ENCODE results near the gene MAP3K19. TPM values are rescaled to one million over a fixed set of nuclear protein-coding genes. Genes with fewer than 3 reads are reported as not detected.

Gene MAP3K19
- total RNA-seq, 1 experiment from 2014 or later = not detected

DNA sequence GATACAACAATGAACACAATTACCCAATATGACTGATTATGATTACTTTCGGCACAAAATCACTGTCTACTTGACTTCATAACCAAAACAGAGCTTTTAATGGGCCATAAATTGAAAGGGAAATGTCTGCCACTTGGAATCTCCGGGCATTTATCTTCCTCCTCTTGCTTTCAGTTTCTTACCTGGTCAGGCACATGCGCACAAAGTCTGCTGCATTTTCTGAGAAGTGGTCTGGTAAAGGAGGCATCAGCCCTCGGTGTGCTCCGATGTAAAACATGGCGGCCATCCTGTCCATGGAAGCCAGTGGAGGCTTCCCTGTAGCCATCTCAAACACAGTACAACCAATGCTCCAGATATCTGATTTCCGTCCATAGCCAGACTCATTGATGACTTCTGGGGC is 66.6 kb downstream of the MAP3K19 start:
- no peaks in the 10 kb centered on the region for H3K79me2 ChIP-seq (ENCODE audit: insufficient read depth, low read length)
- H3K36me3 ChIP-seq (ENCODE audit: control insufficient read depth in 1 of 2, insufficient read depth in 2 of 2, low read length in 2 of 2) = no peaks in the 10 kb centered on the region
- ATAC-seq (no peak), DNase-seq (ENCODE audit: low read depth, low spot score) (no peak)
- POLR2A ChIA-PET = no interaction called here
- RAD21 ChIA-PET (ENCODE audit: low non-redundant PET in 1 of 2, low total read pairs in 2 of 2, uncharacterized antibody in 2 of 2, unreplicated experiment in 2 of 2) = no interaction called here
- H3K4me3 ChIP-seq (replicated peaks in 1 of 2; ENCODE audit: low read depth in 1 of 2, low read length in 2 of 2) = no peak overlapping the region
- no peak overlapping the region for H3K27ac ChIP-seq (ENCODE audit: low read depth, low read length)
- no peaks in the 10 kb centered on the region for H3K9me2 ChIP-seq (ENCODE audit: insufficient read depth)
- no peak overlapping the region for H3K4me2 ChIP-seq (ENCODE audit: low read length)
- CTCF ChIA-PET = no interaction called here
- no peaks in the 10 kb centered on the region for H4K20me1 ChIP-seq (ENCODE audit: insufficient read depth)
- H3K9me3 ChIP-seq (ENCODE audit: control insufficient read depth in 1 of 2, insufficient read depth in 1 of 2, low read depth in 1 of 2, low read length in 2 of 2) = no peaks in the 10 kb centered on the region
- H3K9ac ChIP-seq (ENCODE audit: low read length) = no peak overlapping the region
- intact Hi-C loops (cut with micrococcal nuclease) = no loop called here
- no TSS peak for BruUV-seq (replicated peaks)
- H2AFZ ChIP-seq (ENCODE audit: low read depth, low read length, poor library complexity, severe bottlenecking) = no peak overlapping the region
- H3K27me3 ChIP-seq (ENCODE audit: insufficient read depth, low read length) = no peaks in the 10 kb centered on the region
- no peak for TF ChIP-seq ZBTB33 (IDR thresholded peaks at IDR 0.05; ENCODE audit: extremely low read depth, insufficient replicate concordance, low read length)
- TF ChIP-seq EZH2 (IDR thresholded peaks at IDR 0.05) = no peak
- no peak for TF ChIP-seq JUND (IDR thresholded peaks at IDR 0.05)
- no peak for TF ChIP-seq FOSL1 (IDR thresholded peaks at IDR 0.05; ENCODE audit: low read depth)
- no peak for TF ChIP-seq SIN3A (IDR thresholded peaks at IDR 0.05; ENCODE audit: low read depth)
- TF ChIP-seq, protein P1, sequence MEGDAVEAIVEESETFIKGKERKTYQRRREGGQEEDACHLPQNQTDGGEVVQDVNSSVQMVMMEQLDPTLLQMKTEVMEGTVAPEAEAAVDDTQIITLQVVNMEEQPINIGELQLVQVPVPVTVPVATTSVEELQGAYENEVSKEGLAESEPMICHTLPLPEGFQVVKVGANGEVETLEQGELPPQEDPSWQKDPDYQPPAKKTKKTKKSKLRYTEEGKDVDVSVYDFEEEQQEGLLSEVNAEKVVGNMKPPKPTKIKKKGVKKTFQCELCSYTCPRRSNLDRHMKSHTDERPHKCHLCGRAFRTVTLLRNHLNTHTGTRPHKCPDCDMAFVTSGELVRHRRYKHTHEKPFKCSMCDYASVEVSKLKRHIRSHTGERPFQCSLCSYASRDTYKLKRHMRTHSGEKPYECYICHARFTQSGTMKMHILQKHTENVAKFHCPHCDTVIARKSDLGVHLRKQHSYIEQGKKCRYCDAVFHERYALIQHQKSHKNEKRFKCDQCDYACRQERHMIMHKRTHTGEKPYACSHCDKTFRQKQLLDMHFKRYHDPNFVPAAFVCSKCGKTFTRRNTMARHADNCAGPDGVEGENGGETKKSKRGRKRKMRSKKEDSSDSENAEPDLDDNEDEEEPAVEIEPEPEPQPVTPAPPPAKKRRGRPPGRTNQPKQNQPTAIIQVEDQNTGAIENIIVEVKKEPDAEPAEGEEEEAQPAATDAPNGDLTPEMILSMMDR (IDR thresholded peaks at IDR 0.05 in 2 of 3, conservative IDR thresholded peaks at IDR 0.05 in 1 of 3; ENCODE audit: borderline replicate concordance in 1 of 3, insufficient read depth in 1 of 3, low read depth in 2 of 3, low read length in 2 of 3) = no peak
- TF ChIP-seq CBX3 (IDR thresholded peaks at IDR 0.05; ENCODE audit: low read depth) = no peak
- no peak for TF ChIP-seq MAX (IDR thresholded peaks at IDR 0.05)
- no peak for TF ChIP-seq TCF7L2 (IDR thresholded peaks at IDR 0.05; ENCODE audit: borderline replicate concordance, extremely low read depth, insufficient read depth, insufficient read length)
- no peak for TF ChIP-seq CEBPB (IDR thresholded peaks at IDR 0.05; ENCODE audit: low read depth)
- no peak for TF ChIP-seq EZH2phosphoT487 (IDR thresholded peaks at IDR 0.05; ENCODE audit: borderline replicate concordance)
- no peak for TF ChIP-seq POLR2A (IDR thresholded peaks at IDR 0.05; ENCODE audit: borderline replicate concordance, extremely low read depth, insufficient read depth, insufficient read length)
- TF ChIP-seq YY1 (IDR thresholded peaks at IDR 0.05; ENCODE audit: extremely low read depth, insufficient replicate concordance, low read depth, low read length) = no peak
- no peak for TF ChIP-seq REST (IDR thresholded peaks at IDR 0.05; ENCODE audit: low read depth)
- no peak for TF ChIP-seq ZFX (IDR thresholded peaks at IDR 0.05)
- no peak for TF ChIP-seq SP1 (IDR thresholded peaks at IDR 0.05; ENCODE audit: low read depth)
- TF ChIP-seq EGR1 (IDR thresholded peaks at IDR 0.05; ENCODE audit: low read depth) = no peak
- H3K4me1 ChIP-seq (ENCODE audit: control insufficient read depth in 1 of 2, insufficient read depth in 2 of 2, low read length in 2 of 2) = no peaks in the 10 kb centered on the region

All from HCT116 (cell line).